GM18951 (cell line): ENCODE results near the gene DACT3.

Experiments used
- POLR2A ChIP-seq: IDR thresholded peaks from 4 replicates; pipeline ENCODE4 v1.6.1; 2011; ENCODE audit warnings: mild to moderate bottlenecking; ENCODE audit not compliant: insufficient read length, insufficient read depth; ENCODE audit errors: extremely low read depth
- in situ Hi-C: fragments of 300-500 bp; cut with MboI; formaldehyde crosslinking; loops from one replicate; pipeline ENCODE4 v1.12.0; 2022; ENCODE audit warnings: low sequenced_read_pairs, mixed read lengths, inconsistent platforms; ENCODE audit not compliant: unreplicated experiment

The DACT3 gene

DNA sequence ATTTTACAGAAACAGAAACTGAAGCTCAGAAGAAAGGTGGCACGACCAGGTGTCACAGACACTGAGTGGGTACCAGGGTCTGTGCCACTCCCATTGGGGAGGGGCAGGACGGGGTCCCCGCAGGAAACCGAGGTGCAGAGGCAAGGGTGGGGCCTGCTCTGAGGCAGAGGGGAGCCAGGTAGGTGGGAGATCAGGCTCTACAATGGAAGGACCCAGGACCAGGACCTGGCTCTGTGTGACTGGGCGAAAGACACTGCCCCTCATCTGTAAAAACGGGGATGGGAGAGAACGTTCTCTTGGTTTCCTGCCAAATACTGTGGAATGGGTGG lies 38.9 kb downstream of the DACT3 start:
- TF ChIP-seq POLR2A = no peak
- in situ Hi-C loops = no loop called here

DNA sequence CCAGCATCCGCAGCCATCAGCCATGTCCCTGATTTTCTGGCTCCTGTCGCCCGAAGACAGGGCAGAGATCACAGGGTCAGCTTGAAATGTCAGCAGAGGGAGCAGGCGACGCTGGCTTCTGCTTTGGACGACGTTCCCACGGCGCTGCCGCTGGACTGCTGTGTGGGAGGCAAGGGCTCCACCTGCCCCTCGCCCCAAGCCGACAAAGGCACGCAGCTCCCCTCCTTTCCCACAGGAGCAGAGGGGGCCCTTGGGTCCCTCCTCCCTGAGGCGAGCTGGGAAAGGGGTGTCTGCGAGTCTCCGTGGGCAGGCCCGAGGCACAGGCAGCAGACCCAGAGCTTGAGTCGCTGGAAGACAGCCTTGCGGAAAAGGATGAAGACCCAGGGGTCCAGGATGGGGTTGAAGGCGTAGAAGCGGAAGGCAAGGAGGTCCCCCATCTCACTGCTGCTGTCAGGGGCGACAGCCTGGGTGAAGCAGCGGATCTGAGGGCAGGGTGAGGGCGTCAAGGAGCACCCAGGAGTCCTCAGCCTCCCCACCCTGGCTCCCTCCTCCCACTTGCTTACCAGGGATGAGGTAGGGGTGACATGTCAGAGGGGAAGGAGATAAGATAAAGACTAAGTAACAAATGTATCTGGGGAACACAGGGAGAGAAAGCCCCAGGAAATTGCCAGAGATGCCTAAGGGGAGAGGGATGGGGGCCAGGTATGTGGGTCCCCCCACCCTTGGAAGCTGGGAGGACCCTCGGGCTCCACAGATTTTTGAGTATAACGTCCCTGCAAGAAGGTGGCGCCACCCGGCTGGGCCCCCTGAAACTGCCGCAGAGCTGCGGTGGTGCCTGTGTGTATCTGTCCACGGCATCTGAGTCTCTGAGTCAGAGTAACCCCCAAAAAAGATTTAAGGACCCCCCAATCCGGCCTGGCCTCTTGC lies 39.5 kb downstream of the DACT3 start:
- no peak for TF ChIP-seq POLR2A
- in situ Hi-C loops = no loop called here

DNA sequence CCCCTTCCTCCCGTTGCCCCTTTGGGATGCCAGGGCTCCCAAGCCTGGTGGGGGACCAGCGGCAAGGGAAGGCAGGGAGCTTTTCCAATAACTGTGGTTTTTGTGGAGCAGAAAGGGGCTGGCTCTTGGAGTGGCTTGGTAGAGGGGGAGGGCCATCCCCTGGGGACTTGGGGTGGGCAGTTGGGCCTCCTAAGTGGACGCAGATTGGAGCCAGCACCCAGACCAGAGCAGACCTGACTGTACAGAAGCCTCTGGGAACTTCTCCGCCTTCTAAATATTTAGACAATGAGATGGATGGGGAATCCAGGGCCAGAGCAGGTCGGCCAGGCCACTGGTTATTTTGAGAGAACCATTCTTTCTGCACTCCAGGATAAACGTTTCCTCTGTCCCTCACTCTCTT lies 40.3 kb downstream of the DACT3 start:
- in situ Hi-C loops = no loop called here
- no peak for TF ChIP-seq POLR2A

DNA sequence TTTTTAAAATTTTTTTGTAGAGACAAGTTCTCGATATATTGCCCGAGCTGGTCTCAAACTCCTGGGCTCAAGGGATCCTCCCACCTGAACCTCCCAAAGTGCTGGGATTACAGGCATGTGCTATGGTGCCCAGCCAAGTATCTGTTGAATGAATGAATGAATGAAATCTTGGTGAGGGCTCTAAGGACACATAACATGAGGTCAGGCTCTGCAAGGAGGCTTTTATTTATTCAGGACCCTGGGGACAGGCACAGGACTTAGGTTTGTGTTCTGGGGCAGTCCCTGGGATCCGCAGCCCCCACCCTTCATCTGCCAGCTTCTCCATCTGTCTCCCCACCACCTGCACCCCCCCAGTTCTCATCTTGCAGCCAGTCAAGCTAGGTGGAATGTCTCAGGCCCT lies 40.7 kb downstream of the DACT3 start:
- in situ Hi-C loops = no loop called here
- TF ChIP-seq POLR2A = no peak

DNA sequence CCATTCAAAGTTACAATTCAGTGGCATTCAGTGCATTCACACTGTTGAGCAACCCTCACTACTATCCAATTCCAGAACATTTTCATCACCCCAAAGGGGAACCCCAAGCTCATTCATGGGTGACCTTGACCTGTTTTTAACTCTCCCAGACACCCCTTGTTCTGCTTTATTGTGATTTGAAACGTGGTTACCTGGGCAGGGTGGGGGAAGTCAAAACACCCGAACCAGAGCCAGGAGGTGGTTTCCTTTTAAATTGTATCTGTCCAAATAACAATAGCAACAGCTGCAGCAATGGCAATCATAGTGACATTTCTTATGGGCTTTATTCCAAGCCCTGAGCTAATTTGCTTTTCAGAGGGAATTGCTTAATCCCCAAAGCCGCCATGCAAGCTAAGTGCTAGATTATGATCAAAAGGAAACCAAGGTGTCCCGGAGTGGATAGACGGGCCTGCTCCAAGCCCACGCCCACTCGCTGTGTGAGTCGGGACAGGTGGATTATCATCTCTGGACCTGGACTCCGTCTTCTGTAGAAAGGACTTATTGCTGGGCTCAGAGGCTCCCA lies 42.2 kb downstream of the DACT3 start:
- in situ Hi-C loops = no loop called here
- no peak for TF ChIP-seq POLR2A

DNA sequence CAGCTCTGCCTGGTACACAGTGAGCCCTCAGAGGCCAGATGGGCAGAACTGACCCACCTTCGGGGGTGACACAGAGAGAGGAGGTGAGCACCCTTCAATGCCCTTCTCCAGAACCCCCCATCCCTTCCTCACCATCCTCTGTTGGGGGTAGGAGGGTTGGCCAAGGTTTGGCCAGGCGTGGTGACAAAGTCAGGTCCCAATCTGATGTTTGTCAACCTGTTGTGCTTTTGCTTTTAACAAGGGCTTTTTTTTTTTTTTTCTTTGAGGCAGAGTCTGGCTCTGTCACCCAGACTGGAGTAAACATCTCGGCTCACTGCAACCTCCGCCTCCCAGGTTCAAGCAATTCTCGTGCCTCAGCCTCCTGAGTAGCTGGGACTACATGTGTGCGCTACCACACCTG lies 43.4 kb downstream of the DACT3 start:
- no peak for TF ChIP-seq POLR2A
- in situ Hi-C loops = no loop called here

DNA sequence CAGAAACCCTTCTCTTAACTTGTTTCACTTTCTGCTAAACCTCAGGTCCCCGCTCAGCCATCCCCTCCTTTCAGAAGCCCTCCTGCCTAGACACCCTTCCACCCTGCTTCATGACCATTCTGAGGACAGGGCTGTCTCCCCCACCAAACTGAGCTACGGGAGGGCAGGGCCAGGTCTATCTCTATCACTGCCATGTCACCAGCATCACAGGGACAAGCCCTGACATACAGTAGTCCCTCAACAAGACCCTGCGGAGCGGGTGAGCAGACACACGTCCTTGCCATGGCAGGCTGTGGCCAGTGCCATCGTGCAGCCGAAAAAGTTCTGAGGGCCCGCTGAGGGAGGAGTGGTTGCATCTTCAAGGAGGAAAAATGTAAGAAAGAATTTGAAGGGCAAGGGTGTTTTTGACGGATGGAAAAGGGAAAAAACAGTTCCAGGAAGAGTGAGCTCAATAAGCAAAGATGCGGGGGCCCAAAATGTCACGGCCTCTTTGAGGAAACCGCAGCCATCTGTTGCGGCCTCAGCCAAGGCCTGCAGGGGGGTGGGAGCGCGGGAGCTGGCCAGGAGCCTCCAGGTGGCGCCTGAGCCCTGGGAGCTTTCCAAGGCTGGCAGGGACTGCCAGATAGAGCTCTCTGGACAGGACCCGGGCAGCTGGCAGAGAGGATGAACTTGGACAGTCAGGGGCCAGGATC lies 44.2 kb downstream of the DACT3 start:
- TF ChIP-seq POLR2A = no peak
- in situ Hi-C loops = no loop called here

DNA sequence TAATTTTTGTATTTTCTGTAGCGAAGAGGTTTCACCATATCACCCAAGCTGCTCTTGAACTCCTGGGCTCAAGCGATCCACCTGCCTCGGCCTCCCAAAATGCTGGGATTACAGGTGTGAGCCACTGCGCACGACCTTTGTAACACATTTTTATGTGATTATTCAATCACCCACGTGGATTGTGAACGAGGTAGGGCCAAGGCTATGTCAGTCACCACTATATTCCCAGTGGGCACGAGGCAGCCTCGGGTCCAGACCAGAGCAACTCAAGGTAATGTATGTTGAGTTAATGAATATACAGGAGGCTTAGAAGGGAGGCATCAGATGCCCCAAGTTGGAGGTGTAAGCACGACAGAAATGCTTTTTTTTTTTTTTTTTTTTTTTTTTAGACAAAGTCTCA lies 45.0 kb downstream of the DACT3 start:
- no peak for TF ChIP-seq POLR2A

DNA sequence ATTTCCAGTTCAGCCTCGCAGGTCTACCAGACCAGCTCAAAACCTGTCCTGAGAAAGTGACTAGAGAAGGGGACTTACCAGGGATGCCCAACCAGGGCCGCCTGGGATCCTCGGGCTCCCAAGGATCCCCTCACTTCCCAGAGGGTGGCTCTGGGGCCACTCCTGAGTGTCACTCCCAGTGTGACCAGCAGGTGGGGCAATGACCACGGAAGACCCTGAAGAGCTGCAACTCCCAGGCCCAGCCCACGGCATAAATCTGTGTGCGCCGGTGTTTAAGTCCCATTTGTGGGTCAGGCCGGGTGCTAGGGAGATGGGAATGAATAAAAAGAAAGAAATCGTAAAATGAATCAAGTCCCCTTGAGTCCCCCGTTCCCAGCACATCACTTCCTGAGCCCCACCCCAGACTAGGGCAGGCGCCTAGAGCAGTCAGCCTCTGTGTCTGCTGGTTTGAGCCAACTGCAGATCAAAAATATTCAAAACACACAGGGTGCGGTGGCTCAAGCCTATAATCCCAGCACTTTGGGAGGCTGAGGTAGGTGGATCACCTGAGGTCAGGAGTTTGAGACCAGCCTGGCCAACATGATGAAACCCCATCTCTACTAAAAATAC lies 46.8 kb downstream of the DACT3 start:
- TF ChIP-seq POLR2A = no peak
- in situ Hi-C loops = no loop called here

More for the DNA sequence above, 45.0 kb downstream of the DACT3 start:
- in situ Hi-C loops = no loop called here

DNA sequence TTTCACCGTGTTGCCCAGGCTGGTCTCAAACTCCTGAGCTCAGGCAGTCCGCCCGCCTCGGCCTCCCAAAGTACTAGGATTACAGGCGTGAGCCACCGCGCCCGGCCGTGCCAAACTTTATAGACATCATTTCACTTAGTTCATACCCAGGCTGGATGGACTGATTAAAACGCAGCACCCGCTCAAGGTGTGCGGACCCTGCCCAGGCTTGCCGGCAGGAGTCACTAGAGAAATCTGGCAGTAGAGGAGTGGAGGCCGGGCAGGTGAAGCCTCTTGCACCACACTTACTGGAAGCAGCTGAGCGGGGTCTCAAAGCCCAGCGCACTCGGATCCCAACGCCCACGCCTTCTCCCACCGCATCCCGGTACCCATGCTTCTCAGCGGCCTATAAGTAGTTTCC lies 47.5 kb downstream of the DACT3 start:
- in situ Hi-C loops = no loop called here
- no peak for TF ChIP-seq POLR2A

DNA sequence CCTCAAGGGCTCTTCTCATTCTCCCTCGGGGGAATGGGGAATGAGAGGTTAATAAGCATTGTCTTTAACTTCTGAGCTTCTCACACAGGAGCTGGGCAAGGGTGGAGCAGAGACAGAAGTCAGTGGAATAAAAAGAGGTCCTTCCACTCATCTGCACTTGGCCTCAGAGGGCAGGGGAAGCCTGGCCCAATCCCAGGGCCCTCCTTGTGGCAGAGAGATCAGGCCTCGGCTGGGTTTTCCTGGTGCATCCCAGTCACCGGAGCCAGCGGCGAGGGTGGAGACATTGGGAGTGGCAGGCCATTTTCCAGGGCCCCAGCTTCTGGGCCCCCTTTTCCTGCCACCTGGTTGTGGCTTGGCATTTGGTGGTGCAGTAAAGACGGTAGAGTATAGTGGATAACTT lies 49.2 kb downstream of the DACT3 start:
- in situ Hi-C loops = no loop called here
- no peak for TF ChIP-seq POLR2A

DNA sequence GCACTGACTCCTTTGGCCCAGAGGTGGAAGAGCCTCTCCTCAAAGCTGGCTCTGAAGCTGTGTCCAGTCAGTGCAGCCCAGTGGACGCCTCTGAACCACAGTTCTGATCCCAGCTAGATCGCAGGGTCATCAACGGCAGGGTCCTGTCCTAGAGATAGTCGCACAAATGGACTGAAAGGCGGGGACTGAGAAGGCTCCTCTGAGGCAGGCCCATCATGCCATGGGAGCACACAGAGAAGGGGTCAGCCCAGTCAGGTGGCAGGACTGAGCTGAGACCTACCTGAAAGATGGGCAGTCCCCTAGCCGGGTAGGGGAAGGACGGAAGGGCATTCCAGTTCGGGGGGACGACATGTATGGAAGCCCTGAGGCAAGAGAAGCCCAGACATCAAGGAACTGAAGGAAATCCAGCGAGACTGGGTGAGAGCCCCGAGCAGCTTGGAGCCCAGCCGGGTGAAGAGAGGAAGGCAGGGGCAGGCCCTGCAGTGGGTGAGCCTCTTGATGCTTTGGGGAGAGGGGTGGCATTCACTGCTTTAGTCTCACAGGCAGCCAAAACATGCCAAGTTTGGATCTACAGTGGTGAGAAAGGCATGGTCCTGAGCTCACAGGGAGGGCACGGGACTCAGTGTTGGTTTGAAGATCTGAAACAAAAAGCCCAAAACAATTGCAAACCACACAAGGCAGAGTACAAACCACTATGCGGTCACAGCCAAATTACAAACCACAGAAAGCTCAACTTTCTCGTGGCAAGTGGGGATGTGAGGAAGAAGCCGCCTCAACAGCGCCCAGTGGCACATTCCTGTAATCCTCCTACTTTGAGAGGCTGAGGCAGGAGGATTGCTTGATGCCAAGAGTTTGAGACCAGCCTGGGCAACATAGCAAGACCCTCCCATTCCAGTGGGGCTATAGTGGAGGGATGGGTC lies 49.9 kb downstream of the DACT3 start:
- TF ChIP-seq POLR2A = no peak
- in situ Hi-C loops = no loop called here

DNA sequence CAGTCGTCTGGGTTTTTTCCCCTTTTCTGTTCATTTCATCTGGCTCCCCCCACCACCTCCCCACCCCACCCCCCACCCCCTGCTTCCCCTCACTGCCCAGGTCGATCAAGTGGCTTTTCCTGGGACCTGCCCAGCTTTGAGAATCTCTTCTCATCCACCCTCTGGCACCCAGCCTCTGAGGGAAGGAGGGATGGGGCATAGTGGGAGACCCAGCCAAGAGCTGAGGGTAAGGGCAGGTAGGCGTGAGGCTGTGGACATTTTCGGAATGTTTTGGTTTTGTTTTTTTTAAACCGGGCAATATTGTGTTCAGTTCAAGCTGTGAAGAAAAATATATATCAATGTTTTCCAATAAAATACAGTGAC lies 50.6 kb downstream of the DACT3 start:
- in situ Hi-C loops = no loop called here
- no peak for TF ChIP-seq POLR2A
